ENCODE data around the gene NRGN.
"Not testable (repeated sequence)": the region's sequence is repeated elsewhere in the genome, so short reads cannot be mapped to it uniquely, and the experiment has no call there.

NRGN gene

GRCh38 chr11:124757320-124757719 lies 17.6 kb downstream of the NRGN start:
- no peak for DNase-seq (ENCODE audit: low read depth, low spot score)

GRCh38 chr11:124758355-124759265 lies 18.9 kb downstream of the NRGN start:
- DNase-seq (ENCODE audit: low read depth, low spot score): peak; percentile 83

- no peak for DNase-seq (ENCODE audit: low read depth, low spot score)
Measured at GRCh38 chr11:124759266-124760204, 19.8 kb downstream of the NRGN start.

GRCh38 chr11:124760205-124760652 lies 20.5 kb downstream of the NRGN start:
- DNase-seq (ENCODE audit: low read depth, low spot score): no peak

- no peak for DNase-seq (ENCODE audit: low read depth, low spot score)
Measured at GRCh38 chr11:124760806-124761205, 21.1 kb downstream of the NRGN start.

- DNase-seq (ENCODE audit: low read depth, low spot score): no peak
Measured at GRCh38 chr11:124761301-124762104, 21.8 kb downstream of the NRGN start.

- no peak for DNase-seq (ENCODE audit: low read depth, low spot score)
Measured at GRCh38 chr11:124762105-124762623, 22.4 kb downstream of the NRGN start, which contains the start of gene ESAM. TSS of gene ESAM (minus strand) at chr11:124762290. CDS start at chr11:124762154, 136 bp downstream.

- DNase-seq (ENCODE audit: low read depth, low spot score): no peak
Measured at GRCh38 chr11:124762624-124763155, 22.9 kb downstream of the NRGN start.

- DNase-seq (ENCODE audit: low read depth, low spot score): no peak
Measured at GRCh38 chr11:124763156-124763947, 23.6 kb downstream of the NRGN start.

GRCh38 chr11:124766156-124766555 lies 26.4 kb downstream of the NRGN start:
- no peak for DNase-seq (ENCODE audit: low read depth, low spot score)

GRCh38 chr11:124768914-124769313 lies 29.2 kb downstream of the NRGN start:
- DNase-seq (ENCODE audit: low read depth, low spot score): no peak

GRCh38 chr11:124769806-124770774 lies 30.3 kb downstream of the NRGN start:
- no peak for DNase-seq (ENCODE audit: low read depth, low spot score)

GRCh38 chr11:124770959-124771358 lies 31.2 kb downstream of the NRGN start:
- DNase-seq (ENCODE audit: low read depth, low spot score): not testable (repeated sequence)

- no peak for DNase-seq (ENCODE audit: low read depth, low spot score)
Measured at GRCh38 chr11:124776865-124777645, 37.3 kb downstream of the NRGN start.

- DNase-seq (ENCODE audit: low read depth, low spot score): no peak
Measured at GRCh38 chr11:124778281-124778680, 38.5 kb downstream of the NRGN start.

- no peak for DNase-seq (ENCODE audit: low read depth, low spot score)
Measured at GRCh38 chr11:124779568-124779967, 39.8 kb downstream of the NRGN start.

- DNase-seq (ENCODE audit: low read depth, low spot score): no peak
Measured at GRCh38 chr11:124783002-124783401, 43.3 kb downstream of the NRGN start.

GRCh38 chr11:124784051-124784450 lies 44.3 kb downstream of the NRGN start:
- DNase-seq (ENCODE audit: low read depth, low spot score): no peak

All from iPS DF 19.7 (cell line).